IMR-90 (cell line): Measurements from ENCODE around the gene ITPR2. TPM values are rescaled to one million over a fixed set of nuclear protein-coding genes. Genes with fewer than 3 reads are reported as not detected.

Experiments used
- ATAC-seq: fragments of 200-7000 bp; cut with Tn5 transposase; 2 replicates; pipeline ENCODE4 v1.9.1; 2020; ENCODE audit warnings: low read depth, mild to moderate bottlenecking, moderate library complexity
- BruUV-seq: library from RNA; stranded (reverse); fragments of 400-500 nt; replicated peaks from 2 replicates; lab custom pipeline; 2021; lab: Mats Ljungman, UMichigan
- CTCF ChIA-PET: fragments of 300-600 bp; formaldehyde crosslinking; extraction: SDS; loops from one replicate; lab custom pipeline; 2021; ENCODE audit warnings: antibody characterized with exemption; lab: Yijun Ruan, JAX
- POLR2A ChIA-PET: fragments of 300-600 bp; sonication (Branson Sonifier 250); formaldehyde crosslinking; loops from one replicate; lab custom pipeline; 2022; ENCODE audit warnings: antibody characterized with exemption; ENCODE audit not compliant: unreplicated experiment; lab: Charles Lee
- DNase-seq: peaks from one replicate; pipeline ENCODE4 v3.0.0; 2013
- H2AFZ ChIP-seq: replicated peaks from 2 replicates; pipeline ENCODE3; 2013; ENCODE audit warnings: low read length, mild to moderate bottlenecking; ENCODE audit not compliant: poor library complexity
- H2AK5ac ChIP-seq: 2 replicates; pipeline ENCODE4 v1.6.1; 2013; ENCODE audit warnings: low read depth, low read length, inconsistent platforms
- H2AK9ac ChIP-seq: replicated peaks from 2 replicates; pipeline ENCODE3; 2013; ENCODE audit warnings: mild to moderate bottlenecking, low read depth, low read length, moderate library complexity; ENCODE audit not compliant: poor library complexity
- H2BK120ac ChIP-seq: 2 replicates; pipeline ENCODE4 v1.6.1; 2013; ENCODE audit warnings: low read depth, low read length, inconsistent platforms
- H2BK15ac ChIP-seq: 3 replicates; pipeline ENCODE4 v1.6.1; 2013; ENCODE audit warnings: low read depth, low read length, inconsistent platforms
- H2BK20ac ChIP-seq: 2 replicates; pipeline ENCODE4 v1.6.1; 2013; ENCODE audit warnings: low read depth, mild to moderate bottlenecking, inconsistent platforms, low read length, moderate library complexity
- H2BK5ac ChIP-seq: 2 replicates; pipeline ENCODE4 v1.6.1; 2013; ENCODE audit warnings: mild to moderate bottlenecking, low read depth, low read length, inconsistent platforms; ENCODE audit not compliant: poor library complexity, severe bottlenecking
- H3K14ac ChIP-seq: replicated peaks from 2 replicates; pipeline ENCODE4 v1.6.1; 2013; ENCODE audit warnings: low read depth, low read length, inconsistent platforms
- H3K18ac ChIP-seq: 2 replicates; pipeline ENCODE4 v1.6.1; 2013; ENCODE audit warnings: low read depth, low read length, control low read depth
- H3K23ac ChIP-seq: 2 replicates; pipeline ENCODE4 v1.6.1; 2013; ENCODE audit warnings: low read depth, low read length, inconsistent platforms
- H3K27ac ChIP-seq: 2 replicates; pipeline ENCODE4 v1.5.1; 2013; ENCODE audit warnings: mild to moderate bottlenecking, control low read depth, low read length; ENCODE audit not compliant: insufficient read depth
- H3K27me3 ChIP-seq: 2 replicates; pipeline ENCODE4 v1.6.1; 2013; ENCODE audit warnings: low read length; ENCODE audit not compliant: control insufficient read depth, insufficient read depth
- H3K36me3 ChIP-seq: 2 replicates; pipeline ENCODE4 v1.6.1; 2013; ENCODE audit warnings: low read length, mixed read lengths; ENCODE audit not compliant: control insufficient read depth, insufficient read depth
- H3K4ac ChIP-seq: 2 replicates; pipeline ENCODE4 v1.6.1; 2013; ENCODE audit warnings: low read depth, low read length, inconsistent platforms
- H3K4me1 ChIP-seq: 2 replicates; pipeline ENCODE4 v1.6.1; 2013; ENCODE audit warnings: low read length, mixed read lengths; ENCODE audit not compliant: control insufficient read depth, insufficient read depth
- H3K4me2 ChIP-seq: 2 replicates; pipeline ENCODE4 v1.6.1; 2013; ENCODE audit warnings: low read depth, mild to moderate bottlenecking, control low read depth, low read length, moderate library complexity
- H3K4me3 ChIP-seq: 2 replicates; pipeline ENCODE4 v1.5.1; 2013; ENCODE audit warnings: low read depth, mild to moderate bottlenecking, control low read depth, low read length, moderate library complexity; ENCODE audit not compliant: insufficient read depth
- H3K56ac ChIP-seq: 2 replicates; pipeline ENCODE4 v1.6.1; 2013; ENCODE audit warnings: low read length, inconsistent platforms; ENCODE audit not compliant: insufficient read depth; ENCODE audit errors: extremely low read depth
- H3K79me1 ChIP-seq, 2 experiments: 2 replicates each; pipeline ENCODE4 v1.6.1; 2013; ENCODE audit warnings: low read length in 2 of 2, inconsistent platforms in 1 of 2, low read depth in 1 of 2
- H3K9ac ChIP-seq: 2 replicates; pipeline ENCODE4 v1.6.1; 2013; ENCODE audit warnings: low read depth, low read length, control low read depth
- H3K9me1 ChIP-seq: 2 replicates; pipeline ENCODE4 v1.6.1; 2013; ENCODE audit warnings: low read length, inconsistent platforms; ENCODE audit not compliant: insufficient read depth
- H3K9me3 ChIP-seq: 2 replicates; pipeline ENCODE4 v1.6.1; 2013; ENCODE audit warnings: low read length; ENCODE audit not compliant: control insufficient read depth, insufficient read depth
- H4K20me1 ChIP-seq: 2 replicates; pipeline ENCODE4 v1.6.1; 2013; ENCODE audit warnings: low read length, inconsistent platforms; ENCODE audit not compliant: insufficient read depth
- H4K5ac ChIP-seq: 2 replicates; pipeline ENCODE4 v1.6.1; 2013; ENCODE audit warnings: mild to moderate bottlenecking, low read depth, low read length, control low read depth
- H4K8ac ChIP-seq, 2 experiments: 2 replicates each; pipeline ENCODE4 v1.6.1; 2013; ENCODE audit warnings: low read depth in 2 of 2, low read length in 2 of 2, control low read depth in 1 of 2, inconsistent platforms in 1 of 2
- H4K91ac ChIP-seq: 2 replicates; pipeline ENCODE4 v1.6.1; 2013; ENCODE audit warnings: low read depth, low read length, inconsistent platforms; ENCODE audit not compliant: insufficient read depth
- MAFK ChIP-seq: IDR thresholded peaks from 2 replicates; pipeline ENCODE4 v1.6.1; 2012; ENCODE audit warnings: low read depth, low read length, improper control_type of control experiment
- RCOR1 ChIP-seq: IDR thresholded peaks from 2 replicates; pipeline ENCODE4 v1.6.1; 2012; ENCODE audit warnings: mild to moderate bottlenecking, low read length, improper control_type of control experiment; ENCODE audit not compliant: insufficient replicate concordance
- WGBS, 2 experiments: methylation state at CpG; one replicate each; pipeline versions ENCODE4 v1.1.5 to v1.1.7; 2013; ENCODE audit warnings: missing lambda C conversion rate in 2 of 2; ENCODE audit not compliant: insufficient read length in 1 of 2; ENCODE audit errors: extremely low coverage in 2 of 2; 5-methylcytosine and 5-hydroxymethylcytosine counted together
- dilution Hi-C: fragments of 300-500 bp; cut with HindIII; formaldehyde crosslinking; loops from one replicate; pipeline ENCODE4 v1.14.3; 2018; ENCODE audit warnings: low sequenced_read_pairs; ENCODE audit not compliant: unreplicated experiment
- in situ Hi-C: fragments of 300-500 bp; cut with MboI; formaldehyde crosslinking; loops from 3 replicates; pipeline ENCODE4 v1.14.3; 2019; ENCODE audit warnings: low sequenced_read_pairs, inconsistent platforms, mixed read lengths
- intact Hi-C: fragments of 100-400 bp; cut with micrococcal nuclease; formaldehyde crosslinking; loops from 2 replicates; pipeline ENCODE4 v1.10.0; 2022
- polyA plus RNA-seq, 3 experiments: library from polyadenylated mRNA; depleted of rRNA; stranded (reverse); fragments of >200 nt; gene quantifications; 2 replicates each; pipeline ENCODE4 v1.2.3, GENCODE V29; 2012; ENCODE audit warnings: low replicate concordance in 1 of 3
- total RNA-seq: library from RNA; depleted of rRNA; stranded (reverse); fragments of >200 nt; gene quantifications from 2 replicates; pipeline ENCODE4 v1.2.3, GENCODE V29; 2012

ITPR2 gene
- total and polyA plus RNA-seq, 2 of the 4 experiments (the other 2 are of a cell fraction): 1.2 to 9.0 TPM

GRCh38 chr12:26648066-26648465 lies 184.9 kb downstream of the ITPR2 start:
- Histone ChIP-seq H3K23ac (no peak overlapping the region), H3K27me3 (no peaks in the 10 kb centered on the region), H3K27ac (peak overlapping the region; percentile 69), H4K5ac (peak overlapping the region; percentile 33; the same call in 1 of the 2 replicates), H3K4me3 (no peak overlapping the region), H2BK5ac (peak overlapping the region; percentile 69), H2AK9ac (no peak overlapping the region), H4K91ac (peak overlapping the region; percentile 83), H3K36me3 (no peaks in the 10 kb centered on the region), H4K8ac (peak overlapping the region; percentile 64 to 66; a peak in 3 of 4 replicates), H2AFZ (no peak overlapping the region), H3K18ac (peak overlapping the region; percentile 91), H2AK5ac (peak overlapping the region; percentile 48), H3K56ac (peak overlapping the region; percentile 53; the same call in 1 of the 2 replicates), H3K79me1 (no peaks in the 10 kb centered on the region), H3K4me2 (no peak overlapping the region; the same call in 1 of the 2 replicates), H2BK20ac (peak overlapping the region; percentile 92), H3K14ac (peak overlapping the region; percentile 89), H3K4me1 (peaks cover 11% of the 10 kb centered on the region), H3K9ac (peak overlapping the region; percentile 49; the same call in 1 of the 2 replicates), H2BK120ac (peak overlapping the region; percentile 94), H2BK15ac (peak overlapping the region; percentile 72; the same call in 2 of the 3 replicates), H4K20me1 (no peaks in the 10 kb centered on the region), H3K9me3 (no peaks in the 10 kb centered on the region), H3K4ac (peak overlapping the region; percentile 92), H3K9me1 (peaks cover 6% of the 10 kb centered on the region; the same call in 1 of the 2 replicates)
- dilution Hi-C loops (no loop called here), intact Hi-C loops (no loop called here), in situ Hi-C loops (no loop called here)
- BruUV-seq: no TSS peak
- WGBS, 2 experiments: no CpG with 5 or more reads among the region's 3 CpGs
- no peak for DNase-seq
- ChIA-PET POLR2A (no interaction called here), CTCF (no interaction called here)
- no peak for ATAC-seq
- TF ChIP-seq RCOR1 (no peak), MAFK (no peak)
